Omental fat pad (tissue), 4 donors: ENCODE results near the gene CACNA1S. TPM values are rescaled to one million over a fixed set of nuclear protein-coding genes. Genes with fewer than 3 reads are reported as not detected.

ENCODE experiments used
- ATAC-seq: fragments of 150-250 bp; one replicate; pipeline ENCODE4 v1.9.1; 2016; ENCODE audit warnings: mild to moderate bottlenecking, moderate library complexity; ENCODE audit not compliant: low FRiP score
- DNase-seq: peaks from one replicate; pipeline ENCODE4 v3.0.0-alpha.2; 2019; ENCODE audit warnings: low spot score
- total RNA-seq, 4 donors: library from RNA; depleted of rRNA; stranded (reverse); fragments of >200 nt; gene quantifications; one replicate each; pipeline ENCODE4 v1.1.0, GENCODE V29; 2016
- TF ChIP-seq, protein P1 (sequence below), 3 donors: fragments of 450-650 bp; IDR thresholded peaks; one replicate each; pipeline ENCODE4 v1.5.1; 2016 to 2017; ENCODE audit warnings: antibody characterized with exemption in 3 of 3, mild to moderate bottlenecking in 3 of 3, moderate library complexity in 2 of 3

CACNA1S gene
- total RNA-seq, 4 donors from 2014 or later = not detected

DNA sequence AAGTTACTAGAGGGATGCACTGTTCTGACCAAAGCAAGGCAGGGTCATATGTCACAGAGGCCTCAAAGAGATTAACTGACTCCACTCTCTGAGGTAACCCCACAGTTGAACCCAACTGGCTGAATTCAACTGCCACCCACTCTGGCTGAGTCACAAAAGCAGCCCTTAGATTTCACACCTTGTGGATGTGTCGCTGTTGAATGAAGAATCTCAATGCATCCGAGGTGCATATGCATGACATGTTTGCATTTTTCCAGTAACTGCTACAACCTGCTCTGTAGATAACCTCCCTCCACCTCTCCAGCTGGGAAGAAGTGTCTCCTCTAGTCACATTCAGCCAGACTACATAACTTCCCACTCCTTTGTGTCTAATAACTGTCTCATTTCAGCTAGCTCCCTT, 60.8 kb downstream of the CACNA1S start:
- TF ChIP-seq, protein P1, sequence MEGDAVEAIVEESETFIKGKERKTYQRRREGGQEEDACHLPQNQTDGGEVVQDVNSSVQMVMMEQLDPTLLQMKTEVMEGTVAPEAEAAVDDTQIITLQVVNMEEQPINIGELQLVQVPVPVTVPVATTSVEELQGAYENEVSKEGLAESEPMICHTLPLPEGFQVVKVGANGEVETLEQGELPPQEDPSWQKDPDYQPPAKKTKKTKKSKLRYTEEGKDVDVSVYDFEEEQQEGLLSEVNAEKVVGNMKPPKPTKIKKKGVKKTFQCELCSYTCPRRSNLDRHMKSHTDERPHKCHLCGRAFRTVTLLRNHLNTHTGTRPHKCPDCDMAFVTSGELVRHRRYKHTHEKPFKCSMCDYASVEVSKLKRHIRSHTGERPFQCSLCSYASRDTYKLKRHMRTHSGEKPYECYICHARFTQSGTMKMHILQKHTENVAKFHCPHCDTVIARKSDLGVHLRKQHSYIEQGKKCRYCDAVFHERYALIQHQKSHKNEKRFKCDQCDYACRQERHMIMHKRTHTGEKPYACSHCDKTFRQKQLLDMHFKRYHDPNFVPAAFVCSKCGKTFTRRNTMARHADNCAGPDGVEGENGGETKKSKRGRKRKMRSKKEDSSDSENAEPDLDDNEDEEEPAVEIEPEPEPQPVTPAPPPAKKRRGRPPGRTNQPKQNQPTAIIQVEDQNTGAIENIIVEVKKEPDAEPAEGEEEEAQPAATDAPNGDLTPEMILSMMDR (IDR thresholded peaks at IDR 0.05) = no peak
- no peak for DNase-seq
- no peak for ATAC-seq

DNA sequence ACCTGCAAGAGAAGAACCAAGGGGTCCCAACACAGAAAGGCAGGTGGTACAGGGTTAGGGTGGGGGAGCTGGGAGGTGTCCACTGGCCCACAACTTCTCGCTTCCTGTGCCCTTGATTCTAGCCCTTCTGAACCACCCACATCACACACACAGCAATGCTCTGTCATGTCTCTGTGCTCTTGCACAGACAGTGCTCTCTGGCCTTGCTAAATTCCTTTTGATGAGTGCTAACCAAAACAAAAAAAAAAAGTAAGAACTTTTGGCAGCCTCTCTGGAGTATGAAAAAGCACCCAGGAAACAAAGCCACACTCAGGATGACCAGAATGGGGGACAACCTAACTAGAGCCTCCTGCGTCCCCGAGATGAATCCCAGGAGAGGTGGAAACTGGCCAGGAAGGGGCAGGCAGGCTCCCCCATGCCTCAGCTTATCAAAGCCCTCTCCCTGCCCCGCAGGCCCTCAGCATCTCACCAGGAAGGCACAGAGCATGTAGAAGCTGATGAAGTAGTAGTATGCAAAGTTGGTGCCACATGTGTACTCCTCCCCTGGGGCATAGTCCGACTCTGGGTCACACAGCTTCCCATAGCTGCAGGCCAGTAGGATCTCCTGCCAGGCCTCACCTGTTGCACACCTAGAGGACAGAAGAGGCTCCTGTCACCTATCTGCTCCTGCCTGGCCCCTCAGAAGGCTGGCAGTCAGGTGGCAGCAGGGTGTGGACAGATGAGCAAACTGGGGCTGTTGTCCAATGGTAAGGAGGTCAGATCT, 61.5 kb downstream of the CACNA1S start:
- TF ChIP-seq, protein P1 (IDR thresholded peaks at IDR 0.05) = no peak
- ATAC-seq (no peak), DNase-seq (no peak)

- ATAC-seq (no peak), DNase-seq (no peak)
These were observed 62.9 kb downstream of the CACNA1S start for GRCh38 chr1:201049248-201049831.

DNA sequence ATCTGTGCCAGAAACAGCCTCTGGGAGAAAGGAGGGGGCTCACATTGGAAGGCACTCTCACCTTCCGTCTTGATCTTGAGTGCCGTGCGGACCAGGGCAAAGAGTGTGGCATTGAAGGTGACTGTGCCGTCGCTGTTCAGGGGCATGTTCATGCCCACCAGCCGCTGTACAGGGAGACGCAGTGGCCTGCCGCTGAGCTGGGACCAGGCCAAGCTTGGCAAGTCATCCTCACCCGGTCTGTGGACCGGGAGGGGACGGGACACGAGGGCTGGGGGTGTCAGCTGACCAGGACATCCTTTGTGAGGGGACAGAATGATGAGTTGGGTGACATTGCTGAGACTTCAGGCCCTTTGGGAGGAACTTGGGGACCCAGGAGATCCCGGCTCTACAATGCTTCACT, 63.7 kb downstream of the CACNA1S start:
- TF ChIP-seq, protein P1 (IDR thresholded peaks at IDR 0.05) = no peak
- ATAC-seq (no peak), DNase-seq (no peak)

More at GRCh38 chr1:201049248-201049831, 62.9 kb downstream of the CACNA1S start:
- TF ChIP-seq, protein P1 (IDR thresholded peaks at IDR 0.05) = no peak

- ATAC-seq = no peak
- DNase-seq = no peak
- TF ChIP-seq, protein P1 (IDR thresholded peaks at IDR 0.05) = no peak
These were observed 68.1 kb downstream of the CACNA1S start for GRCh38 chr1:201044119-201044518.

DNA sequence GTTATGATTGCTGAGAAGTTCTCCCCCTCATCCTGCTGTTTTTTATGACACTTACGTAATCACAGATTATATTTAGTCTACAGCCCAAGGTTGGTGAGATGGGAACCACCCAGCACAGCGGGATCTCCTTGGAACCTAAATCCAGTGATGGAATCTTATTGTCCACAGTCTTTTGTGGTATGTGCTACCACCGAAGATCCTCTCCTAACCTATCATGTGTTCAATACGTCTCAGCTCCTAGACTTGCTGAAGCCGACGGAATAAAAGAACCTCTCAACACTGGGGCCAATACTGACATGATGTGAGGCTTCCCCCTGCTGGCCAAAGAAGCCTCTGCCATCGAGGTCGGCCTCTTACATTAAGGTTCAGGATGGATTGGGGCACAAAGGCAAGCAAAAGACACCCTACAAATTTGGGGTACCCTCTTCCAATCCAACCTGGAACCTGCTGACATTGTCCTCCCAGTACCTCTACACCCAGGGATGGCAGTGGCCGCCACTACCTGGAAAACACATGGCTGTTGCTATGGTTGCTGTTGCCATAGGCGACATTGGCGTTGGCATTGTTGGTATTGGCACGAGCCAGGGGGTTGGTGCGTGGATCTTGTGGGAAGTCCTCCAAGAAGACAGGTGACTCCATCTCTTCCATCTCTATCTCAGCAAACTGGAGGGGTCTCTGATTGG, 69.3 kb downstream of the CACNA1S start:
- TF ChIP-seq, protein P1 (IDR thresholded peaks at IDR 0.05) = peak in 1 of 3 donors; percentile 13
- peak; percentile 43 for DNase-seq
- ATAC-seq = peak; percentile 46
